HK-2 (cell line): ENCODE results near the gene SNX4.
"Not testable (repeated sequence)": the region's sequence is repeated elsewhere in the genome, so short reads cannot be mapped to it uniquely, and the experiment has no call there.

Source experiments
- DNase-seq: peaks from one replicate; pipeline ENCODE4 v3.0.0-alpha.2; 2018; ENCODE audit not compliant: unreplicated experiment

Gene SNX4

GRCh38 chr3:125462722-125463299, 57.2 kb downstream of the SNX4 start:
- DNase-seq: no peak

- no peak for DNase-seq
These were observed 58.1 kb downstream of the SNX4 start for GRCh38 chr3:125461896-125462295.

- DNase-seq: no peak
These were observed 59.8 kb downstream of the SNX4 start for GRCh38 chr3:125460233-125460632.

DNA sequence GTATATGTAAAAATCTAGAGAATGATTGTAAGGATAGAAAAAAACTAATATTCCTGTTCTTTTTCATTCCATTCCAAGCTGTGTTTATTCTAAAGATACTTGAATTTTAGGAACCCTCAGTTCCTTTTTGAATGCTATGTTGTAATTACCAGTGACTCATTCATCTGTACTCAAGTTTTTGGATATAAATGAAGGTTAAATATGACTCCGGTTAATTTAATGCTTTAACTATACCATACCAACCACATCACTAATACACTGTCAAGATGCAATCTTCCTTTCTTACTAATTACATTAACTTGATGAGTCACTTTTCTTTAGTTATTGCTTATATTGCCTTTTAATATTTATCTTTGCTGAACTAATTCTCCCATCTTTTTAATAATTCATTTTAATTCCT, 76.1 kb downstream of the SNX4 start:
- DNase-seq: no peak

DNA sequence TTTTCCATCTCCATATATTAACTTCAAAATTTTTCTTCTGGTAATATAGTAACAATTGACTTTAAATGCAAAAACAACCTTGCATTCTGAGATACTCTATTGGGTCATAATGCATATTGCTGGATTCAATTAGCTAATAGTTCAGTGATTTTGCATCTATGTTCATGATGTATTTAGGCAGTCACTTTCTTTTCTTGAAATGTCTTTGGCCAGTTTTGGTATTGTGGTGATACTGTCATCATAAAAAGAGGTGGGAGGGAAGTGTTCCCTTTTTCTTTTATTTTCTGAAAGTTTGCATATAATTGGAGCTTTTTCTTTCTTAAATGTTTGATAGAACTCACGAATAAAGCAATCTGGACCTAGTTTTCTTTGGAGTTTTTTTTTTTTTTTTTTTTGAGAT, 77.5 kb downstream of the SNX4 start:
- DNase-seq: no peak

GRCh38 chr3:125440970-125441369, 79.0 kb downstream of the SNX4 start:
- no peak for DNase-seq

DNA sequence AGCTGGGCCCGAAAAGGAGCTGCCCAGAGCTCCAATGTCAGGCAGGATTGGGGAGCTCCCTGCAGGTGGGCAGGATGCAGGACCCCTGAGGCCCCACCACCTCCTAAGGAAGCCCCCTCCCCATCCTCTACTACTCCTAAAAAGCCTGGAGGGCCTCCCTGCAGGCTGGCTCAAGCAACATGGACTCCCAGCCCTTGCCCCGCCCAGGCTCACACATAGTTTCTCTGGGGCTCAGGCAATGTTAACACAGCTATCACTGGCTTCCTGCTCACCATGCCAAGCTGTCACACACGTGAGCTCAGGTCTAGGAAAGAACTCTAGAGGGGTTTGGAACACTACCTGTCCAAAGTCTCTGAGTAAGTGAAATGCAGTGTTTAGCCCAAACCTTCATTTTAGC, 79.4 kb downstream of the SNX4 start:
- no peak for DNase-seq

DNA sequence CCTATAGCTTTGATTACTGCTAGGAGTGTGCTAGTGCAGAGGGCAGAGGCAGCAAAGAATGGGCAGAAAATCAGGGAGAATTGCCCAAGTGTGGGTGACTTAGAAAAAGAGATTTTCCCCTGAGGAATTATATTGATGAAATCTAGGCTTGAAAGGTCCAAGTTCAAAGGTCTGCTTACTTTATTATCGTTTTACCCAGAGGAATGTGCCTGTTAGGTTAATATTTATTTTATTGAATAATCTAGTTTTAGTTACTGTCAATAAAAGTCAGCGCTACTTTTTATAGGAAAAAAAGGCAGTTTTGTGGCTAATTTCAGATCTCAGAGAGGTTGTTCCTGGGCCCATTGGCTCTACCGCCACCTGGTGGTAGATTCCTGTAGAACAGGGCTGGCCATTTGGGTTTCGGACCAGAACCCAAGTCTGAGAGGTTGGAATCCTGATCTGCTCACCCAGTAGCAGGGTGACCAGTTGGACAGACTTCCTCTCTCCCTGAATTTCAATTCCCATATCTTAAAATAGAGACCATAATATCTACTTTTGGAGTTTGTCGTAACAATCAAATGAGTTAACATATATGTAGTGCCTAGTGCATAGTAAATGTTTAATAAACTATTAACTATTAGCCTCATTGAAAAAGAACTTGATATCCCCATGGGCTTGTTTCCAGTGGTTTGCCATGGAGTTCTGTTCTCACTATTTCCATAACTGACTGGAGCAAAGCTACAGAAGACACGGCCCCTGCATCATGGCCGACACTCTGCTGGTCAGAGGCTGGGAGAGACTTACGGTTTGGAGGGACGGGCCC, 82.2 kb downstream of the SNX4 start:
- peak; percentile 55 for DNase-seq

DNA sequence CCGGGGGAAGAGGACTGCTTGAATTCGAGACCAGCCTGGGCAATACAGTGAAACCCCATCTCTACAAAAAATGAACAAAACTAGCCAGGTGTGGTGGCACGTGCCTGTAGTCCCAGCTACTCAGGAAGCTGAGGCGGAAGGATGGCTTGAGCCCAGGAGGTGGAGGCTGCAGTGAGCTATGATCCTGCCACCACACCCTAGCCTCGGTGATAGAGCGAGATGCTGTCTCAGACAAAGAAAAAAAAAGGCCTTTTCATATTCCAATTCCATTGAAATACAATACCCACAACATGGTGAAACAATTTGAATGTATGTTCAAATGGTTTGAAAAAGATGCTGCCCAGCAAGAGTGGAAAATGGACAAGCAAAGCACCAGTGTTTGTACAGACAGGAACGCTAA, 83.1 kb downstream of the SNX4 start:
- no peak for DNase-seq

- no peak for DNase-seq
These were observed 84.8 kb downstream of the SNX4 start for GRCh38 chr3:125435231-125435630.

DNA sequence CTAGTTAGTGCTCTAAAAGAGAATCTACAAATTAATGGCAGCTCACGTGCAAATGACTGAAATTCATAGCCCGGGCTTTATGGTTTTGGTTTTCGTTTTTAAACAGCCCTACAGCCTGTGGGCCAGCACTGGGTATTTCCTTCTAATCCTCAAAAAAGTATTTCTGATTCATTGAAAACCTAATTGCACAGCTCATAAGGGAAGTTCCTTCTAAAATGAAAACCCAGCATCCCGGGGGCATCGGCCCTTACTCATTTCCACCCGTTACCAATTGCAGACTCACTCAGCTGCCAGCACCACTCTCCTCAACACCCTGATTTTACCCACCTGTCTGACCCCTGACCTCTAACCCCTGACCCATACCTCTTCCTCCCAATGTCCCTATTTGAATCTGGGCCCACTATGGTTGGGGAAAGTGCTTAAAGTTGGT, 85.4 kb downstream of the SNX4 start:
- no peak for DNase-seq

GRCh38 chr3:125433611-125434041, 86.4 kb downstream of the SNX4 start:
- DNase-seq: no peak

DNA sequence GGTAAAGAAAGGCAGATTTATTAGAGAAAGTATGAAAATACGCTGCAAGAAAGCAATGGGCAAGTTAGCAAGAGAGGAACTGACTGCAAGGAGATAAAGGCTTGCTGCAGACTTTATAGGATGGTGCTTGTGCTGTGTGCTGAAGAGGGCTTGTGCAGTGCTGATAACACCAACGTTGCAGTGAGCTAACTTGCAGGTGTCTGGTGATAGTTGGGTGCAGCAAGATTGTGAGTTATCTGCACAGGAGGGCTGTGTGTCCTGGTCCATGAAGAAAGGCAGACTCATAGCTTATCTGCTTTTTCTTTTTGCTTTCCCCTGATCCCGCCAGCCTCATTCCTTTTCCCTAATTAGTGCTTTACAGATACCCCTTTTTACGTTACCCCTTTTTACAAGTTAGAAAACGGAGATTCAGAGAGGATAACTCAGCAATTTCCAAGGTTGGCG, 86.9 kb downstream of the SNX4 start:
- DNase-seq: no peak

GRCh38 chr3:125431912-125432790, 87.9 kb downstream of the SNX4 start:
- DNase-seq: no peak

DNA sequence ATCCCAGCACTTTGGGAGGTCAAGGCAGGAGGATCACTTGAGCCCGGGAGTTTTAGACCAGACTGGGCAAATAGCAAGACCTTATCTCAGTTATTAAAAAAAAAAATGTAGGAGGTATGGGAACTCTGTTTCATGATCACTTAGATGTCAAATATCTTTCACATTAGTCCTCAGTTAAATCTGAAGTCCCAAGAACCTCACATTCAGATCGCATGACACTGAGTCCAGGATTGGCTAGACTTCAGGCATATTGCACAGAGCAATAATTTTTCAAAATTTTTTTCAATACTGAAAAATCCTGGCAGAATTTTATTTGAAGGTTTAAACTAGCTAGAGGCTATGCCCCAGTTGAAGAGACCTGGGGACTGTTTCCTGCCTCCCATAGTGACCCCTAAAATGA, 88.6 kb downstream of the SNX4 start:
- no peak for DNase-seq

- DNase-seq: no peak
These were observed 91.7 kb downstream of the SNX4 start for GRCh38 chr3:125428216-125428830.

GRCh38 chr3:125418306-125418705, 101.7 kb downstream of the SNX4 start:
- DNase-seq: no peak

GRCh38 chr3:125416235-125416634, 103.8 kb downstream of the SNX4 start:
- no peak for DNase-seq

DNA sequence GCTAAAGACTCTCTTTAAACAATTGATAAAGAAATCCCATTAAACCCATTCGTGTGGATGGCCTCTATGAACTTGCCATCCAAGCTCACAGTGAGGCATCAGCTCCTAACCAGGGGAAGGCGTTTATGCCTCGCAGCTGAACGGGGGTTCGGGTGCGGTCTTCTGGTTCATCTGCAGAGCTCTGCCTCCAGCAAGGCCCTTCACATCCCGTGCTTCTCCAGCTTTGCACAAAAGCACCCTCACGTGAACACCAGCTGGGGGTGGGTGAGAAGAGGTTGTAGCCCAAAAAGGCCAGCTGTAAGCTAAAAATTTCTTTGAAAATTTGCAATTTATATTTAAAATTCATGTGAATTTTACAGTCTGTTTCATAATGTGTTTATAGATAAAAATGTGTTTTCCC, 105.3 kb downstream of the SNX4 start:
- DNase-seq: no peak

DNA sequence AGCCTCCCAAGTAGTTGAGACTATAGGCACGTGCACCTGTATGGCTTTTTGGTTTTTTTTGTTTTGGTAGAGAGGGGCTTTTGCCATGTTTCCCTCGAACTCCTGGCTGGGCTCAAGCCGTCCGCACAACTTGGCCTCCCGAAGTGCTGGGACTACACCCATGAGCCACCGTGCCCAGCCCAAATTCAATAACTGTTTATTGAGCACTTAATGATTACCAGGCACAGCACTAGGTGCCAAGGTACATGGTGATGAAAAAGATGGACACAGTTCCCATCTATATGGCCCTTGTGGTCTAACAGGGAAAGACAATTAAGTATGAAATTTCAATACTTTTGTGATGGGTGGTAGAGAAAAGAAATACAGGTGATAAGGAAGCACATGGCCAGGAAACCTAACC, 109.1 kb downstream of the SNX4 start:
- no peak for DNase-seq

- DNase-seq: no peak
These were observed 113.9 kb downstream of the SNX4 start for GRCh38 chr3:125406070-125406469.

DNA sequence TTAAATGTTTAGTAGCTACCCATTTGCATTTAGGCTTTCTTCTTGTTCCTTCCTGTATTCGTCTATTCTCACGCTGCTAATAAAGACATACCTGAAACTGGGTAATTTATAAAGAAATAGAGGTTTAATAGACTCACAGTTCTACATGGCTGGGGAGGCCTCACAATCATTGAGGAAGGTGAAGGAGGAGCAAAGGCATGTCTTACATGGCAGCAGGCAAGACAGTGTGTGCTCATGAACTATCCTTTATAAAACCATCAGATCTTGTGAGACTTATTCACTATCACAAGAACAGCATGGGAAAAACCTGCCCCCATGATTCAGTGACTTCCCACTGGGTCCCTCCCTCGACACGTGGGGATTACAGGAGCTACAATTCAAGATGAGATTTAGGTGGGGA, 114.5 kb downstream of the SNX4 start:
- DNase-seq: not testable (repeated sequence)
